Keratinocyte (primary cell): ENCODE measurements around the gene D2HGDH. TPM values are rescaled to one million over a fixed set of nuclear protein-coding genes. Genes with fewer than 3 reads are reported as not detected.
"Not testable (repeated sequence)": the region's sequence is repeated elsewhere in the genome, so short reads cannot be mapped to it uniquely, and the experiment has no call there.

Experiments
- DNase-seq: peaks from one replicate; pipeline ENCODE4 v3.0.0-alpha.2; 2011; ENCODE audit warnings: low read depth, missing footprints, low spot score
- FAIRE-seq: peaks from 2 replicates; lab custom pipeline; 2011; peaks lifted over from hg19 to GRCh38; lab: Jason Lieb, UNC
- H2AFZ ChIP-seq: 2 replicates; pipeline ENCODE4 v1.6.0; 2012; ENCODE audit warnings: low read length, control low read depth, inconsistent platforms; ENCODE audit not compliant: control insufficient read depth
- H3K27ac ChIP-seq: 2 replicates; pipeline ENCODE4 v1.5.1; 2011; ENCODE audit warnings: low read length; ENCODE audit not compliant: control insufficient read depth, insufficient read depth
- H3K27me3 ChIP-seq: 3 replicates; pipeline ENCODE4 v1.6.0; 2011; ENCODE audit warnings: low read length; ENCODE audit not compliant: control insufficient read depth, insufficient read depth; ENCODE audit errors: extremely low read depth
- H3K36me3 ChIP-seq, 2 experiments: 2 replicates in 1 of 2; 3 replicates in 1 of 2; pipeline ENCODE4 v1.5.1; 2011; ENCODE audit warnings: low read length in 2 of 2, mild to moderate bottlenecking in 1 of 2; ENCODE audit not compliant: control insufficient read depth in 2 of 2, insufficient read depth in 2 of 2; ENCODE audit errors: extremely low read depth in 1 of 2
- H3K4me1 ChIP-seq: 3 replicates; pipeline ENCODE4 v1.5.1; 2011; ENCODE audit warnings: low read length; ENCODE audit not compliant: control insufficient read depth, insufficient read depth; ENCODE audit errors: extremely low read depth
- H3K4me2 ChIP-seq: 3 replicates; pipeline ENCODE4 v1.6.0; 2011; ENCODE audit warnings: low read depth, low read length; ENCODE audit not compliant: control insufficient read depth, insufficient read depth; ENCODE audit errors: extremely low read depth
- H3K4me3 ChIP-seq, 3 experiments: fragments of 200-600 bp in 1 of 3; sonication (generic) in 1 of 3; 2 replicates in 2 of 3; 3 replicates in 1 of 3; pipeline ENCODE4 v1.5.1; 2011 to 2016; ENCODE audit warnings: low read length in 3 of 3, mild to moderate bottlenecking in 3 of 3, control low read depth in 2 of 3, inconsistent platforms in 1 of 3, low read depth in 1 of 3, mixed read lengths in 1 of 3, mixed run types in 1 of 3, moderate library complexity in 1 of 3; ENCODE audit not compliant: control insufficient read depth in 2 of 3, insufficient read depth in 2 of 3; ENCODE audit errors: extremely low read depth in 1 of 3
- H3K79me2 ChIP-seq: 2 replicates; pipeline ENCODE4 v1.6.0; 2012; ENCODE audit warnings: low read length; ENCODE audit not compliant: control insufficient read depth, insufficient read depth
- H3K9ac ChIP-seq: 3 replicates; pipeline ENCODE4 v1.6.0; 2011; ENCODE audit warnings: low read length; ENCODE audit not compliant: control insufficient read depth, insufficient read depth; ENCODE audit errors: extremely low read depth
- H3K9me1 ChIP-seq: 3 replicates; pipeline ENCODE4 v1.6.0; 2011; ENCODE audit warnings: low read length; ENCODE audit not compliant: control insufficient read depth, insufficient read depth; ENCODE audit errors: extremely low read depth
- H3K9me3 ChIP-seq: 2 replicates; pipeline ENCODE4 v1.5.1; 2012; ENCODE audit warnings: low read depth, low read length; ENCODE audit not compliant: control insufficient read depth
- H4K20me1 ChIP-seq: 3 replicates; pipeline ENCODE4 v1.6.0; 2011; ENCODE audit warnings: low read length; ENCODE audit not compliant: control insufficient read depth, insufficient read depth; ENCODE audit errors: extremely low read depth
- CTCF ChIP-seq, 3 experiments: IDR thresholded peaks in 1 of 3; conservative IDR thresholded peaks in 1 of 3; optimal IDR thresholded peaks in 1 of 3; 2 replicates in 2 of 3; 3 replicates in 1 of 3; pipeline versions ENCODE3 to v1.5.1; 2011; ENCODE audit warnings: low read length in 3 of 3, mild to moderate bottlenecking in 3 of 3, moderate library complexity in 2 of 3, control low read depth in 1 of 3, inconsistent platforms in 1 of 3; ENCODE audit not compliant: insufficient read depth in 2 of 3; ENCODE audit errors: extremely low read depth in 1 of 3
- EZH2 ChIP-seq: IDR thresholded peaks from one replicate; pipeline ENCODE4 v1.6.1; 2012; ENCODE audit warnings: inconsistent platforms, mild to moderate bottlenecking, low read length, moderate library complexity
- dilution Hi-C: fragments of 300-500 bp; cut with MboI; formaldehyde crosslinking; loops from one replicate; pipeline ENCODE4 v1.7.0; 2020; ENCODE audit warnings: low sequenced_read_pairs; ENCODE audit not compliant: extremely low pct_ligation_motif_present
- polyA plus RNA-seq, 5 experiments: library from polyadenylated mRNA; depleted of rRNA in 3 of 5; stranded (reverse) in 3 of 5; stranded (forward) in 1 of 5; unstranded in 1 of 5; fragments of >200 nt; gene quantifications; 1 replicate in 1 of 5; 2 replicates in 3 of 5; 3 replicates in 1 of 5; pipeline versions ENCODE4 v1.2.1 to v1.2.3, GENCODE V29; 2011 to 2012; ENCODE audit warnings: missing spikeins in 2 of 5, low read depth in 1 of 5, low replicate concordance in 1 of 5

The D2HGDH gene
- polyA plus RNA-seq, 1 donor (not counting 4 experiments of a cell fraction or from before 2014, with no cell fraction given): 5.4 TPM

- Histone ChIP-seq H3K27me3 (no peaks in the 10 kb centered on the region), H3K27ac (no peak overlapping the region), H3K4me3 (no peak overlapping the region), H3K4me2 (no peak overlapping the region), H3K9ac (no peak overlapping the region), H3K9me1 (no peaks in the 10 kb centered on the region), H3K4me1 (no peaks in the 10 kb centered on the region), H3K9me3 (peaks cover 2% of the 10 kb centered on the region), H3K79me2 (no peaks in the 10 kb centered on the region), H2AFZ (no peak overlapping the region), H3K36me3 (peaks cover 0 to 9% of the 10 kb centered on the region in 2 experiments), H4K20me1 (no peaks in the 10 kb centered on the region)
- DNase-seq (no peak), FAIRE-seq (no peak)
- dilution Hi-C loops: no loop called here
- TF ChIP-seq EZH2 (no peak), CTCF (optimal IDR thresholded peaks at IDR 0.05 in 1 of 3, IDR thresholded peaks at IDR 0.05 in 1 of 3, conservative IDR thresholded peaks at IDR 0.05 in 1 of 3; ENCODE audit: extremely low read depth in 1 of 3, insufficient read depth in 2 of 3, low read length in 3 of 3) (no peak)
Measured at GRCh38 chr2:241755777-241756176, 21.3 kb downstream of the D2HGDH start.

GRCh38 chr2:241759067-241759807, 24.8 kb downstream of the D2HGDH start:
- H3K27me3 ChIP-seq: no peaks in the 10 kb centered on the region
- DNase-seq (no peak), FAIRE-seq (no peak)
- H3K79me2 ChIP-seq: no peaks in the 10 kb centered on the region
- dilution Hi-C loops: no loop called here
- no peak overlapping the region for H3K4me2 ChIP-seq
- H2AFZ ChIP-seq: no peak overlapping the region
- H3K36me3 ChIP-seq: peaks cover 0 to 5% of the 10 kb centered on the region in 2 experiments
- H3K9ac ChIP-seq: no peak overlapping the region
- H3K4me3 ChIP-seq: no peak overlapping the region
- peaks cover 1% of the 10 kb centered on the region for H4K20me1 ChIP-seq
- H3K27ac ChIP-seq: no peak overlapping the region
- no peaks in the 10 kb centered on the region for H3K4me1 ChIP-seq
- H3K9me1 ChIP-seq: no peaks in the 10 kb centered on the region
- H3K9me3 ChIP-seq: peaks cover 2% of the 10 kb centered on the region
- TF ChIP-seq EZH2: no peak
- no peak for TF ChIP-seq CTCF (optimal IDR thresholded peaks at IDR 0.05 in 1 of 3, IDR thresholded peaks at IDR 0.05 in 1 of 3, conservative IDR thresholded peaks at IDR 0.05 in 1 of 3; ENCODE audit: extremely low read depth in 1 of 3, insufficient read depth in 2 of 3, low read length in 3 of 3)

DNA sequence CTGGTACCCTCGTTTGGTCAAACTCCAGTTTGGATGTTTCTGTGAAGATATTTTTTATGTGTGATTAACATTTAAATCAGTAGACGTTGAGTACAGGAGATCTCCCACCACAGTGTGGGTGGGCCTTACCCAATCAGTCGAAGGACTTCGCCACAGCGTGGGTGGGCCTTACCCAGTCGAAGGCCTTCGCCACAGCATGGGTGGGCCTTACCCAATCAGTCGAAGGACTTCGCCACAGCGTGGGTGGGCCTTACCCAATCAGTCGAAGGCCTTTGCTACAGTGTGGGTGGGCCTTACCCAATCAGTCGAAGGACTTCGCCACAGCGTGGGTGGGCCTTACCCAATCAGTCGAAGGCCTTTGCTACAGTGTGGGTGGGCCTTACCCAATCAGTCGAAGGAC, 25.5 kb downstream of the D2HGDH start:
- H3K9ac ChIP-seq, H2AFZ ChIP-seq, H3K36me3 ChIP-seq, H4K20me1 ChIP-seq, dilution Hi-C loops, FAIRE-seq, H3K9me1 ChIP-seq, H3K27ac ChIP-seq, H3K4me1 ChIP-seq, H3K9me3 ChIP-seq, H3K27me3 ChIP-seq, DNase-seq, H3K4me3 ChIP-seq, H3K4me2 ChIP-seq, H3K79me2 ChIP-seq: not testable (repeated sequence)
